Parathyroid adenoma (tissue), 2 donors: ENCODE results near the gene DENND4A.

Experiments
- H2AFZ ChIP-seq: fragments of 300-600 bp; sonication (generic); one replicate; pipeline ENCODE4 v1.7.0; 2017; ENCODE audit warnings: antibody characterized with exemption, mild to moderate bottlenecking
- H3K27ac ChIP-seq: fragments of 300-600 bp; sonication (generic); one replicate; pipeline ENCODE4 v1.7.0; 2017
- H3K27me3 ChIP-seq: fragments of 300-600 bp; sonication (generic); one replicate; pipeline ENCODE4 v1.7.0; 2017; ENCODE audit warnings: low read length; ENCODE audit not compliant: control insufficient read depth, insufficient read depth
- H3K36me3 ChIP-seq: fragments of 300-600 bp; sonication (generic); one replicate; pipeline ENCODE4 v1.7.0; 2017; ENCODE audit warnings: low read length; ENCODE audit not compliant: control insufficient read depth, insufficient read depth
- H3K4me1 ChIP-seq: fragments of 300-600 bp; sonication (generic); one replicate; pipeline ENCODE4 v1.7.0; 2017; ENCODE audit warnings: control low read depth
- H3K4me2 ChIP-seq: fragments of 300-600 bp; sonication (generic); one replicate; pipeline ENCODE4 v1.7.0; 2017; ENCODE audit warnings: low read length
- H3K4me3 ChIP-seq: fragments of 300-600 bp; sonication (generic); one replicate; pipeline ENCODE4 v1.7.0; 2017; ENCODE audit warnings: low read depth, low read length
- H3K79me2 ChIP-seq: fragments of 300-600 bp; sonication (generic); one replicate; pipeline ENCODE4 v1.7.0; 2017; ENCODE audit warnings: control low read depth
- H3K9ac ChIP-seq: fragments of 300-600 bp; sonication (generic); one replicate; pipeline ENCODE4 v1.7.0; 2017; ENCODE audit warnings: mild to moderate bottlenecking
- H3K9me3 ChIP-seq: fragments of 300-600 bp; sonication (generic); one replicate; pipeline ENCODE4 v1.7.0; 2017; ENCODE audit warnings: low read length; ENCODE audit not compliant: control insufficient read depth
- TF ChIP-seq, protein P1 (sequence below): fragments of 300-600 bp; sonication (generic); IDR thresholded peaks from one replicate; pipeline ENCODE4 v1.7.0; 2017; ENCODE audit warnings: antibody characterized with exemption, mild to moderate bottlenecking
- donor health status: primary hyperparathyroidism.

DENND4A gene

DNA sequence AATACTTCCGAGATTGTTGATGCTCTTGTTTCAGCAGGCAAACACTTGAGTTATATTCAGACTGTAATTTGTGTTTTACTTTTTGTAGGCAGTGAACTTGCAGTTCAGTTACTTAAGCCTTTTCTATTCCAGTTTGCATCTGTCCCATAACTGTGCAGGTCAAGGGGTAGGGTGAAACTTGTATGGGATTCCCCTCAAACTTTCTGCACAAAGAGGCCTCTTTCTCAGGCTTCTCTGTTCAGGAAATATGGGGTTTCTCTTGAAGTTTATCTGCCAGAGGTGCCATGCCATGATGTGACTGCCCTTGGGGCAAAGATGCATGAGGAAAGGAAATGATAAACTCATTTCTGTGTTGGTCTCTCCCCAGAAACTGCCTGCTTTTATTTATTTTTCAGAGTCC, 103.6 kb downstream of the DENND4A start:
- H3K9ac ChIP-seq: no peak overlapping the region
- H3K36me3 ChIP-seq: no peaks in the 10 kb centered on the region
- H3K9me3 ChIP-seq: no peaks in the 10 kb centered on the region
- H3K27ac ChIP-seq: no peak overlapping the region
- no peak overlapping the region for H3K4me3 ChIP-seq
- H3K4me1 ChIP-seq: no peaks in the 10 kb centered on the region
- H2AFZ ChIP-seq: no peak overlapping the region
- no peaks in the 10 kb centered on the region for H3K79me2 ChIP-seq
- no peaks in the 10 kb centered on the region for H3K27me3 ChIP-seq
- H3K4me2 ChIP-seq: no peak overlapping the region
- TF ChIP-seq, protein P1, sequence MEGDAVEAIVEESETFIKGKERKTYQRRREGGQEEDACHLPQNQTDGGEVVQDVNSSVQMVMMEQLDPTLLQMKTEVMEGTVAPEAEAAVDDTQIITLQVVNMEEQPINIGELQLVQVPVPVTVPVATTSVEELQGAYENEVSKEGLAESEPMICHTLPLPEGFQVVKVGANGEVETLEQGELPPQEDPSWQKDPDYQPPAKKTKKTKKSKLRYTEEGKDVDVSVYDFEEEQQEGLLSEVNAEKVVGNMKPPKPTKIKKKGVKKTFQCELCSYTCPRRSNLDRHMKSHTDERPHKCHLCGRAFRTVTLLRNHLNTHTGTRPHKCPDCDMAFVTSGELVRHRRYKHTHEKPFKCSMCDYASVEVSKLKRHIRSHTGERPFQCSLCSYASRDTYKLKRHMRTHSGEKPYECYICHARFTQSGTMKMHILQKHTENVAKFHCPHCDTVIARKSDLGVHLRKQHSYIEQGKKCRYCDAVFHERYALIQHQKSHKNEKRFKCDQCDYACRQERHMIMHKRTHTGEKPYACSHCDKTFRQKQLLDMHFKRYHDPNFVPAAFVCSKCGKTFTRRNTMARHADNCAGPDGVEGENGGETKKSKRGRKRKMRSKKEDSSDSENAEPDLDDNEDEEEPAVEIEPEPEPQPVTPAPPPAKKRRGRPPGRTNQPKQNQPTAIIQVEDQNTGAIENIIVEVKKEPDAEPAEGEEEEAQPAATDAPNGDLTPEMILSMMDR: no peak

DNA sequence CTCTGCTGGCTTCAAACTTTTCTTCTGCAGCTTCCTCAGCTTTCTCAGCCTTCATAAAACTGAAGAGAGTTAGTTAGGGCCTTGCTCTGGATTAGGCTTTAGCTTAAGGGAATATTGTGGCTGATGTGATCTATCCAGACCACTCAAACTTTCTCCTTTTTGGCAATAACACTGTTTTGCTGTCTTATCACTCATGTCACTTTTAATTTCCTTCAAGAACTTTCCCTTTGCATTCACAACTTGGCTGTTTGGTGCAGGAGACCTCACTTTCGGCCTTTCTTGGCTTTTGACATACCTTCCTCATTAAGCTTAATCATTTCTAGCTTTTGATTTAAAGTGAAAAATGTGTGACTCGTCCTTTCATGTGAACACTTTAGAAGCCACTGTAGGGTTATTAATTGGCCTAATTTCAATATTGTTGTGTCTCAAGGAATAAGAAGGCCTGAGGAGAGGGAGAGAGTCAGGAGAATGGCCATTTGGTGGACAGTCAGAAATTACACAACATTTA, 109.6 kb downstream of the DENND4A start:
- Histone ChIP-seq H3K4me1 (no peaks in the 10 kb centered on the region), H2AFZ (no peak overlapping the region)

DNA sequence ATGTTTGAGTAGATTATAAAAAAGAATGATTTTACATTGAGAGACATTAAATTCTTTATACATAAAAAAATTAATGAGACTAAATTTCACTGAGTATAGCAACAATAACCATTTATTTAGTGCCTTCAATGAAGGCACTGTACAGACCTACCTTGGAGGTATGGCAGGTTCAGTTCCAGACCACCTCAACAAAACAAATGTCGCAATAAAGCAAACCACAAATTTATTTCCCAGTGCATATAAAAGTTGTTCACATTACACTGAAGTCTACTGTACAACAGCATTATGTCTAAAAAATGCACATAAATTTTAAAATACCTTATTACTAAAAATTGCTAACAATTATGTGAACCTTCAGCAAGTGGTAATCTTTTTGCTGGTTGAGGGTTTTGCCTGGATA, 111.5 kb downstream of the DENND4A start:
- H3K4me1 ChIP-seq: no peaks in the 10 kb centered on the region
- no peaks in the 10 kb centered on the region for H3K36me3 ChIP-seq
- H3K27ac ChIP-seq: no peak overlapping the region
- no peak overlapping the region for H3K9ac ChIP-seq
- no peak overlapping the region for H3K4me2 ChIP-seq
- no peaks in the 10 kb centered on the region for H3K27me3 ChIP-seq
- TF ChIP-seq, protein P1: no peak
- no peaks in the 10 kb centered on the region for H3K79me2 ChIP-seq
- no peak overlapping the region for H2AFZ ChIP-seq
- H3K9me3 ChIP-seq: no peaks in the 10 kb centered on the region
- H3K4me3 ChIP-seq: no peak overlapping the region

More for the DNA sequence above, 109.6 kb downstream of the DENND4A start:
- Histone ChIP-seq H3K4me3 (no peak overlapping the region), H3K9ac (no peak overlapping the region), H3K27ac (no peak overlapping the region), H3K79me2 (no peaks in the 10 kb centered on the region), H3K9me3 (no peaks in the 10 kb centered on the region), H3K36me3 (no peaks in the 10 kb centered on the region), H3K27me3 (no peaks in the 10 kb centered on the region), H3K4me2 (no peak overlapping the region)
- TF ChIP-seq, protein P1: no peak

DNA sequence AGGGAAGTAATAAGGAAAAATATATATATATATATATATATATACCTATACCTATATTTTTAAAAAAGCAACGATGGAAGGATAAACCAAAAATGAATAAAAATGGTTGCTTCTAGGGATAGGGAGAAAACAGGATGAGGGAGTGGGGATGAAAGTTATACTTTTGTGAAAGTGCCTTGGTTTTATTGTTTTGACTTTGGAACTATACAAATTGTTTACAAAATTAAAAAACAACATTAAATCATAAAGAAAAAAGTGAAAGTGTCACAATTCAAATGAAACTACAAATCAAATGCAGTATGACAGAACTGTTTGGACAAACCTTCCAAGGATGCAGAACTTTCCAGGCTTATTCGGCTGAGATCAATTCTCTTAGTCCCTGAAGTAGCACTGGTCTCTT, 116.0 kb downstream of the DENND4A start:
- no peaks in the 10 kb centered on the region for H3K9me3 ChIP-seq
- TF ChIP-seq, protein P1: no peak
- no peak overlapping the region for H3K4me3 ChIP-seq
- no peak overlapping the region for H3K4me2 ChIP-seq
- H3K27me3 ChIP-seq: no peaks in the 10 kb centered on the region
- no peaks in the 10 kb centered on the region for H3K4me1 ChIP-seq
- H3K36me3 ChIP-seq: no peaks in the 10 kb centered on the region
- H3K79me2 ChIP-seq: no peaks in the 10 kb centered on the region
- no peak overlapping the region for H2AFZ ChIP-seq
- no peak overlapping the region for H3K27ac ChIP-seq
- no peak overlapping the region for H3K9ac ChIP-seq

DNA sequence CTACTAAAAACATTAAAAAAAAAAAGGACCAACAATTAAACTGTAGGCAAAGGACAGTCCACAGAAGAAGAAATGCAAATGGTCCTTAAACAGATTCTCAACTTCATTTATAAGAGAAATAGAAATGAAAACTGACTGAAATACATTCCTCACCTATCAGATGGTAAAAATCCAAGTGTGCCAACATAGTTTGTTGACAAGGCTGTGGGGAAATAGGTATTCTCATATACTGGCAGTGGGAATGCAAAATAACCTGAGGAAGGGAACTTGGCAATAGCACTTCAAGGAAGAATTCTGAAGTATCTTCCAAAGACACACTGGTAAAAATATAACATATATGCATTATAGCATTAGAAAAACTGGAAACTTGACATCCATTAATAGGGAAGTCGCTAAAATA, 116.5 kb downstream of the DENND4A start:
- Histone ChIP-seq H3K4me2 (no peak overlapping the region), H3K9ac (no peak overlapping the region), H3K27me3 (no peaks in the 10 kb centered on the region), H3K79me2 (no peaks in the 10 kb centered on the region), H3K27ac (no peak overlapping the region), H3K4me1 (no peaks in the 10 kb centered on the region), H2AFZ (no peak overlapping the region), H3K36me3 (no peaks in the 10 kb centered on the region), H3K9me3 (no peaks in the 10 kb centered on the region), H3K4me3 (no peak overlapping the region)
- TF ChIP-seq, protein P1: no peak
